ENCODE results near the gene OSBP.

GRCh38 chr11:59625703-59626102 is 10.1 kb upstream of the OSBP start:
- no peak for TF ChIP-seq CTCF (IDR thresholded peaks at IDR 0.05)
- TF ChIP-seq EP300 (IDR thresholded peaks at IDR 0.05): no peak
- no peak for TF ChIP-seq POLR2AphosphoS5 (IDR thresholded peaks at IDR 0.05)
- TF ChIP-seq POLR2A (IDR thresholded peaks at IDR 0.05): no peak

Measured in stomach (tissue), 4 donors.